IMR-90 (cell line): ENCODE measurements around the gene AADACL3.

ENCODE experiments used
- CTCF ChIP-seq: conservative IDR thresholded peaks from 2 replicates; pipeline ENCODE4 v1.5.1; 2012; ENCODE audit warnings: mild to moderate bottlenecking, low read depth, low read length, improper control_type of control experiment
- ELK1 ChIP-seq: fragments of 150-350 bp; IDR thresholded peaks from 2 replicates; pipeline ENCODE4 v1.6.1; 2016; ENCODE audit warnings: low read depth, mild to moderate bottlenecking, low read length, moderate library complexity, borderline replicate concordance
- POLR2A ChIP-seq: IDR thresholded peaks from 2 replicates; pipeline ENCODE4 v1.6.1; 2012; ENCODE audit warnings: mild to moderate bottlenecking, low read depth, low read length
- RAD21 ChIP-seq: IDR thresholded peaks from 2 replicates; pipeline ENCODE4 v1.6.1; 2012; ENCODE audit warnings: low read length, improper control_type of control experiment

GRCh38 chr1:12738934-12739333 is 23.0 kb downstream of the AADACL3 start:
- TF ChIP-seq ELK1 (no peak), CTCF (no peak), POLR2A (no peak), RAD21 (no peak)
